GM18508 (cell line): Measurements from ENCODE around the gene ANKRD30BL.
"Not testable (repeated sequence)": the region's sequence is repeated elsewhere in the genome, so short reads cannot be mapped to it uniquely, and the experiment has no call there.

Experiments
- ATAC-seq: cut with Tn5 transposase; IDR thresholded peaks from one replicate; pipeline ENCODE4 v1.9.1; 2021; ENCODE audit warnings: moderate number of reproducible peaks; ENCODE audit not compliant: insufficient read depth, unreplicated experiment

ANKRD30BL gene

GRCh38 chr2:132161161-132162124 is at the start of gene ANKRD30BL:
ANKRD30BL (minus strand) TSS chr2:132161952; CDS start chr2:132161705, 247 bp downstream.
- not testable (repeated sequence) for ATAC-seq

- not testable (repeated sequence) for ATAC-seq
Measured at GRCh38 chr2:132202866-132203265, 41.1 kb upstream of the ANKRD30BL start.

GRCh38 chr2:132192854-132193253 is 31.1 kb upstream of the ANKRD30BL start:
- not testable (repeated sequence) for ATAC-seq

- ATAC-seq, result not testable (repeated sequence)
Measured at GRCh38 chr2:132167100-132167499, 5.3 kb upstream of the ANKRD30BL start.

- ATAC-seq, result not testable (repeated sequence)
Measured at GRCh38 chr2:132162125-132162660, 441 bp upstream of the ANKRD30BL start.

GRCh38 chr2:132146774-132147173 is 15.0 kb downstream of the ANKRD30BL start:
- ATAC-seq, result not testable (repeated sequence)
